ENCODE data around the gene WRAP73.

DNA sequence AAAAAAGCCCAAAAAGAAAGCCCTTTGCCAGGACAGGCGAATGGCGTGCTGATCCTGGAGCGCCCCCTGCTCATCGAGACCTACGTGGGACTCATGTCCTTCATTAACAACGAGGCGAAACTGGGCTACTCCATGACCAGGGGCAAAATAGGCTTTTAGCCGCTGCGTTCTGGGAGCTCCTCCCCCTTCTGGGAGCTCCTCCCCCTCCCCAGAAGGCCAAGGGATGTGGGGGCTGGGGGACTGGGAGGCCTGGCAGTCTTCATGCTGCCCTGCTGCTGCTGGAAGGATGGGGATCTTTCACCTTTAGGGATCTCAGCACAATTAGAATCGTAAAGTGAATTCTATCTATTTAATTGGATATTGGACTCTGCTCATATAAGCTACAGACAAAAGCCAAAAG is 21.5 kb downstream of the WRAP73 start:
- TF ChIP-seq, protein P1, sequence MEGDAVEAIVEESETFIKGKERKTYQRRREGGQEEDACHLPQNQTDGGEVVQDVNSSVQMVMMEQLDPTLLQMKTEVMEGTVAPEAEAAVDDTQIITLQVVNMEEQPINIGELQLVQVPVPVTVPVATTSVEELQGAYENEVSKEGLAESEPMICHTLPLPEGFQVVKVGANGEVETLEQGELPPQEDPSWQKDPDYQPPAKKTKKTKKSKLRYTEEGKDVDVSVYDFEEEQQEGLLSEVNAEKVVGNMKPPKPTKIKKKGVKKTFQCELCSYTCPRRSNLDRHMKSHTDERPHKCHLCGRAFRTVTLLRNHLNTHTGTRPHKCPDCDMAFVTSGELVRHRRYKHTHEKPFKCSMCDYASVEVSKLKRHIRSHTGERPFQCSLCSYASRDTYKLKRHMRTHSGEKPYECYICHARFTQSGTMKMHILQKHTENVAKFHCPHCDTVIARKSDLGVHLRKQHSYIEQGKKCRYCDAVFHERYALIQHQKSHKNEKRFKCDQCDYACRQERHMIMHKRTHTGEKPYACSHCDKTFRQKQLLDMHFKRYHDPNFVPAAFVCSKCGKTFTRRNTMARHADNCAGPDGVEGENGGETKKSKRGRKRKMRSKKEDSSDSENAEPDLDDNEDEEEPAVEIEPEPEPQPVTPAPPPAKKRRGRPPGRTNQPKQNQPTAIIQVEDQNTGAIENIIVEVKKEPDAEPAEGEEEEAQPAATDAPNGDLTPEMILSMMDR (IDR thresholded peaks at IDR 0.05): no peak
- TF ChIP-seq POLR2A (IDR thresholded peaks at IDR 0.05): no peak

Measured in adrenal gland (tissue), 5 donors.